HG03457 (cell line): ENCODE data around the gene LMF1.
"Not testable (repeated sequence)": the region's sequence is repeated elsewhere in the genome, so short reads cannot be mapped to it uniquely, and the experiment has no call there.

ENCODE experiments used
- ATAC-seq: cut with Tn5 transposase; IDR thresholded peaks from one replicate; pipeline ENCODE4 v1.9.1; 2021; ENCODE audit warnings: moderate number of reproducible peaks; ENCODE audit not compliant: unreplicated experiment

The LMF1 gene

GRCh38 chr16:838741-839140, 132.0 kb downstream of the LMF1 start:
- no peak for ATAC-seq

DNA sequence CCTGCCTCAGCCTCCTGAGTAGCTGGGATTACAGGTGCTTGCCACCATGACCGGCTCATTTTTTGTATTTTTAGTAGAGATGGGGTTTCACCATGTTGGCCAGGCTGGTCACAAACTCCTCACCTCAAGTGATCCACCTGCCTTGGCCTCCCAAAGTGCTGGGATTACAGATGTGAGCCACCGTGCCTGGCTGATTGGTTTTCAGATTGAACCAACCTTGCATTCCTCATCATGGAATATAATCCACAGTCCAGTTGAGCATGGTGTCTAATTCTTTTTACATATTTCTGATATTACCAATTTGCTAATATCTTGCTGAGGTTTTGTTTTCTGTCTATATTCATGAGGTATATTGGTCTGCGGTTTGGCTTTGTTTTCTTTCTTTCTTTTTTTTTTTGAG, 134.0 kb downstream of the LMF1 start:
- ATAC-seq = not testable (repeated sequence)

- ATAC-seq = no peak
Measured at GRCh38 chr16:836221-836620, 134.6 kb downstream of the LMF1 start.

DNA sequence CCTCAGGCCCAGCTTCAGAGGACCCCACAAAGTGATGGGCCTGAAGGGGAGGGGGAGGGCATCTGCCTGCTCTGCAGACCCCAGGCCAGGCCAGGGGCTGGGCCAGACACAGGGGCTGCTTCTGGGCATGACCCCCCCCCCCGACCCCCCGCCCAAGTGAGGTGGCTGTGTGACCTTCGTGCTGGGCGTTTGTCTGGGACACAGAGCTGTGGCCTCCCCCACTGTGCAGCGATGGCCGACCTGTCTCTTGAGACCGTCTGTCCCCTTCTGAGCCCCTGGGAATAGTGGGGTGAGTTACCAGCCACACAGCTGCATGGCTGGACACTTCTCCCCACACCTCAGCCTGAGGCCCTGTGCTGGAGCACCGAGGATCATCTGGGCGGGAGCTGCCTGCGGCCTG, 135.4 kb downstream of the LMF1 start:
- ATAC-seq = no peak

DNA sequence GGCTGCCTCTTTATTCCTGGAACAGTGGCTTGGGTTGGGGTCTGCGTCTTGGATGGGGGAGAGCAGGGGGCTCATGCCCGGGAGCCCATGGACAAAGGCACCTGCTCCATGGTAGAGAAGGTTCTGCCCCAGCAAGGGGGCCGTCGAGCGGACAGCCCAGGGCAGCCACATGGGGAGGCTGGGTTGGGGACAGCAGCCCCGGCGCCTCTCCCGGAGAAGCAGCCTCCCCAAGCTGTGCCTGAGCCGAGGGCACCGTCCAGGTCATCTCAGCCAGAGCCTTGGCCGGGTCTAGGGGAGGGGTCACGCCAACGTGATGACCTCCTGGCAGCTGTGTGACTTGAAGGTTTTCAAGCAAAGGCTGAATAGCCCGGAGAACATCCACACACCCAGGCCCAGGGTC, 137.4 kb downstream of the LMF1 start:
- ATAC-seq = no peak

DNA sequence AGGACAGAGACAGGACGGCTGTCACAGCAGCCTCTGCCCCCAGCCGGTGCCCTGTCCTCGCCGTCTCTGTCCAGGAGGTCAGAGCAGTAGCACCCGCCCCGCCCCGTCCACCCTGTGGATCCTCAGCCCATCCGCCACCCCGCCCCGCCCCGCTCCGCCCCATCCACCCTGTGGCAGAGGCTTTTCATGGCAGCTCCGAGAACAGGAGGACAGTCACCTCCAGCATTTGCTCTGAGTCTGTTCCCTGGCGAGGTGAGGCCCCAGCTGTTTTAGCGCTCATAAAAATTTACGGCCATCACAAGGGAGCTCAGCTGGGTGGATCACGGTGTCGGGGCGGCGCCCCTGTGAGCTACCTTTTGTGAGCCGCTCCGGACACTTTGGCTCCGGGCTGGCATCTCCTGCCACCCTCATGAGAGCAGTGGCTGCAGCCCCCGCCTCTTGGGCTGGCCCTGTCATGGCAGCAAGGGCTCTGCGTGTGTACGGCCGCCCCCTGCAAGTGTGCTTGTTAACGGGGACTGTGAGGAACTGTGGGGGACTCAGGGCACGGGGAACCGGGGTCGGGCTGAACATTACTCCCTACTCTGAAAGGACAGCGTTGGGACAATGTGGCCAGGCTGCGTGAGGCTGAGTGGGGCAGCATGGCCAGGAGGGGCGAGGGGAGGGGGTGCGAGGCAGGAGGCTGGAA, 138.0 kb downstream of the LMF1 start:
- no peak for ATAC-seq

DNA sequence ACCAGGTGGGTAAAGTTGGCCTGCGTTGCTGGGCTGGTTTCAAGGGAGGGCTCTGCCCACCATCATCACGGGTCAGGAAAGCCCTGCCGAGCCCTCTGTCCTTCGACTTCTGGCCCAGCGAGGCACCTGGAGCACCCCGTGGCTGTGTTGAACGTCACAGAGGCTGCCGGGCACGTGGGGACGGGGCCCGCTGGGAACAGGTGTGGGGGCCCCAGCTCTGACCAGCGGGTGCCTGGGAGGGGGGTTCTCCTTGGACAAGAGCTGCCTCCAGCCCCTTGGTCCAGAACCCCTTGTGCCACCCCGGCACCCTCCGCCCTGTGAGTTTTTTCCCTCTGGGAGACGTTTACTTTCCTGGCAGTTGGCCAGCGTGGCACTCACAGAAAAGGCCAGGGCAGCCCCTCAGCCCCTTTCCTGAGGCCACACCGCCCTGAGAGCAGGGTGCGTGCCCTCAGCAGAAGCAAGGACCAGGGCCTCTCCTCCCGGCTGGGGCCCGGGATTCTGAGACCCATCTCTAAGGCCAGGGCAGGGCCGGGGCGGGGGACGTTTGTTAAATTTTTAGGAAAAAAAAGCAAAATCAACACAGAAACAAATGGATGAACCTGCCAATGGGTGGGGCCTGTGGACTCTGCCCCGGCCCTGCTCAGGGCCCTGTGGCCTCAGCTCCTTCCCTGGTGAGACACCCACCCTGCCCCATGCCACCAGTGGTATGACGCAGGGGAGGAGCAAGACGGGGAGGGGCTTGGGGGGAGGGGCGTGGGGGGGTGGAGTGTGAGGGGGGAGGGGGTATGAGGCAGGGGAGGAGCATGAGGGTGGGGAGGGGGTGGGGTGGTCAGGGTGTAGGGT, 139.0 kb downstream of the LMF1 start:
- ATAC-seq = no peak

- ATAC-seq = no peak
Measured at GRCh38 chr16:830871-831570, 139.8 kb downstream of the LMF1 start.

GRCh38 chr16:830107-830870, 140.5 kb downstream of the LMF1 start:
- ATAC-seq = no peak

DNA sequence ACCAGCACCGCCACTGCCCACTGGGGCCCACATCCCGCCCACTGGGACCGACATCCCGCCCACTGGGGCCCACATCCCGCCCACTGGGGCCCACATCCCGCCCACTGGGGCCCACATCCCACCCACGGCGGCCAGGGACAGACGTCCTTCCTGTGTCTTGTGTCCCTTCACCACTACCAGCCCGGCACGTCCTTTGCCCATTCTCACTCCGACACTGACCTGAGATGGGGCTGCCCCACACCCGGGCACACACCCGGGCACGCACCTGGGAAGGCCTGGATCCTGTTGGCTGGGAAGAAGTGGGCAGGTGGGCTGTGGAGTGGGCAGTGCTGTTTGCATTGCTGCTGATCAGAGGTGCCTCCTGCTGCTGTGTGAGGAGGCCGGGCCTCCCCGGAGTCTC, 141.9 kb downstream of the LMF1 start:
- ATAC-seq = no peak

GRCh38 chr16:827513-827912, 143.3 kb downstream of the LMF1 start:
- ATAC-seq = no peak

DNA sequence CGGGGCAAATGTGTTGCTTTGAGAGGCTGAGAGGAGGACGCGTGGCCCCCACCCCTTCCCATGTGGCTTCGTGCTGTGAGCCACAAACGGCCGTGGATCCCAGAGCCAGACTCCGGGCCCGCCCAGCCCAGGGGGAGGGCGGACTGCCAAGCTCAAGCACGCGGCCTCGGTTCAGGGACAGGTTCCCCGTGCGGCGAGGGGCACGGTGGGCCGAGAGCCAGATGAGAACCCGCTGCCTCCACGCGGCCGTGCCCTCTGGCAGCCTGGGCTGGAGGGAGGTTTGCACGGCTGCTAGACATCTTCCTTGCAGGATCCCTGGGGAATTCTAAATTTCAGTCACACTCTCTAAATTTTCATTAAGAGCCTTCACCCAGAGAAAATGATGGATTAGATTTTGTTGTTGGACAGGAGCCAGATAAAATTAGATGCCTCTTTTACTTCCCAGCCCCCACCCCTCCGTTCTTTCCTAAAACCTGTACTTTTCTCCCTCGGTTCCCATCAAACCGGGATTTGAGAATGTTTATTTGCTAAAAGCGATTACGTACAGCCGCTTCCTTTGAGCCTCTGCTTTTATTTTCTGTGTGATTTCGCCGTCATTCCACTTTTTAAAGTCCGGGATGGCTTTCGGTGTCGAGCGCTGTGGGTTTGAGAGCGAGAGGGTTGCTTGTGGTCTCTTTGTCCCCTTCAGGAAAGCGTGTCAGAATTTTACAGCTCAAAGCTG, 145.3 kb downstream of the LMF1 start:
- no peak for ATAC-seq

GRCh38 chr16:824601-825000, 146.2 kb downstream of the LMF1 start:
- no peak for ATAC-seq

DNA sequence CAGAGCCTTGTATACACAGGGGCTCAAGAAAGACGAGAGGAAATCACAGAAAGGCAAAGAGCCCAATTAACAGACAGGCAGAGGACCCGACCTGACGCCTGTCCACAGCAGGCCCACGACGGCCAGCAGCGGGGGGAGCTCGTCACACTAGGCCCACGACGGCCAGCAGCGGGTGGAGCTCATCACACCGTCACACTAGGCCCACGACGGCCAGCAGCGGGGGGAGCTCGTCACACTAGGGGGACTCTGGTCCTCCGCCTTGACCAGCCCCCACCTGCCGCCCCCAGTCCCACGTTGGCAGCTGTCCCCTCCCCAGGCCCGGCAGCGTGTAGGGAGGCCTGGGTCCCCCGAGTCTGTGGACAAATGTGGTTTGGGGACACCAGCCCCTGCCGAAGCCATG, 146.6 kb downstream of the LMF1 start:
- no peak for ATAC-seq

DNA sequence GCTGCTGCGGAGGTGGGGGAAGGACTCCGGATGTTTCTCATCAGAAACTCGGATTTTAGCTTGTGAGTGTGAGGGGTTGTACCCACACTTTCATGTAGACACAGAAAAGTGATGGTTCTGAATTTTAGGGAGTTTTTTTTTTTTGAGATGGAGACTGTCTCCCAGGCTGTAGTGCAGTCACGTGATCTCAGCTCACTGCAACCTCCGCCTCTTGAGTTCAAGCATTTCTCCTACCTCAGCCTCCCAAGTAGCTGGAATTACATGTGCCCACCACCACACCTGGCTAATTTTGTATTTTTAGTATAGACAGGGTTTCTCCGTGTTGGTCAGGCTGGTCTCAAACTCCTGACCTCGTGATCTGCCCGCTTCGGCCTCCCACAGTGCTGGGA, 147.9 kb downstream of the LMF1 start:
- no peak for ATAC-seq

GRCh38 chr16:822174-822908, 148.4 kb downstream of the LMF1 start:
- ATAC-seq = no peak

DNA sequence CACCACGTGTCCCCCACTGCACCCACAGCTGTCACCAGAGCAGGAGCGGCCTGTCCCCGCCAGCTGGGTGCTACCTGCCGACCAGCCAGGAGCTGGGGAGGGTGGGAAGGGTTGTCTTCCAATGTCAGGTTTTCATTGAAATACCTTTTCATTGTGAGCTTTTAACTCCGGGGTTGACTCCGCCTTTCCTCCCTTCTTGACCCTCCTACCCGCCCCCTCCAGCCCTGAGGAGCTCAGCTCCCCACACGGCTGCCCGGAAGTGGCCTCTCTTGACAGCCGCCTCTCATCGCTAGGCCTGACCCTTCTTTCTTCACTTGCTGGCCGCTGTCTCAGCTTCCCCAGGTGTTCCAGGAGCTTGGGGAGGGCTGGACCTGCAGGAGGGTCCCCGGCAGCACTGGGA, 149.0 kb downstream of the LMF1 start:
- ATAC-seq = no peak

GRCh38 chr16:820748-821147, 150.0 kb downstream of the LMF1 start:
- ATAC-seq = no peak

GRCh38 chr16:820044-820408, 150.8 kb downstream of the LMF1 start:
- not testable (repeated sequence) for ATAC-seq
